ENCODE data around the gene NSF.
"Not testable (repeated sequence)": the region's sequence is repeated elsewhere in the genome, so short reads cannot be mapped to it uniquely, and the experiment has no call there.

NSF gene

GRCh38 chr17:46757588-46757987 is 167.1 kb downstream of the NSF start:
- DNase-seq, result not testable (repeated sequence)

- no peak for DNase-seq
Observed at GRCh38 chr17:46758614-46759013, 168.1 kb downstream of the NSF start.

DNA sequence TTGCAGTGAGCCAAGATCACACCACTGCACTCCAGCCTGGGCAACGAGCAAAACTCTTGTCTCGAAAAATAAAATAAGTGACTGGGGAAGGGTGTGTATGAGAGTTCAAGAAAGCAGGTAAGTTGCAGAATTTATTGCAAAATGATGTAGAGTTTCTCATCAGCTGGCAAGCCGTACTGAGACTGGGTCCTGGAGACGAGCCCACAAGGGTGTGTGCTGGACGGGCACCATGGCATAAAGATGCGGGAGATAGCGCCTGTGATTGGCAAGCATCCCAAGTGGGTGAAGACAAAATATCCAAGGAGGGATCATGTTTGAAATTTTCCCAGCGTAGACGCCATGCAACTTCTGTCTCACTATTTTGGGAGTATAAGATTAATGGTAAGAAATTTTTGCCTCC is 168.7 kb downstream of the NSF start:
- DNase-seq, result no peak

- DNase-seq, result no peak
Observed at GRCh38 chr17:46763416-46763815, 172.9 kb downstream of the NSF start.

DNA sequence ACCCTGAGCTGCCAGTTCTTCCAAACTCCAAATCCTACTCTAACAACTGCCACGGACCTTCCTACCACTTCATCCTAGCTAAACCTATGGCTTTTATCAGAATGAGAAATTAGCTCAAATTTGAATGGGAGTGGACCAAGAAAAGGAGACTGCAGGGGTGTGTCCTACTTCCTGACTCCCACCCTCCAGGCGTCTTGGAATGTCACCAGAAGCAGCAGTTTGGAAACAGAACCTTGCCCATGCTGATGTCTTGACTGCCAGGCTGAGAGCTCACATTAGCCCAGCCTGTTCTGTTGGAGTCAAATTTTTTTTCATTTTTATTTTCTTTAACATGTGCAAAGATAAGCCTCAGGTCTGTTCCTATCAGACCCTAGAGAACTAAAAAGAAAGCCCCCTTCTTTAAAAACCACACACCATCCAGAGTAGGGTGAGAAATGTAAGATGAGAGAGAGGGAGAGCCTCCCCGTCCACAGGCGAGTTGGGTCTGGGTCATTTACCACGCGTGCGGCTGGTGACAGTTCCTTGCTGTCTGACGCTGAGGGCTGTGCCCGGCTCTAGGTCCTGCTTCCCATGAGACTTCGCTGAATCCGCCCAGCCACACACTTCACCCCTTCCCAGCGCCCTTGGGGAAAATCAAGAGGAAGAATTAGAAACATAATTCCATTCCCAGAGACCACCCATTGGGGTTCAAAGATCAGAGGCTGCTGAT is 173.7 kb downstream of the NSF start:
- DNase-seq, result no peak

DNA sequence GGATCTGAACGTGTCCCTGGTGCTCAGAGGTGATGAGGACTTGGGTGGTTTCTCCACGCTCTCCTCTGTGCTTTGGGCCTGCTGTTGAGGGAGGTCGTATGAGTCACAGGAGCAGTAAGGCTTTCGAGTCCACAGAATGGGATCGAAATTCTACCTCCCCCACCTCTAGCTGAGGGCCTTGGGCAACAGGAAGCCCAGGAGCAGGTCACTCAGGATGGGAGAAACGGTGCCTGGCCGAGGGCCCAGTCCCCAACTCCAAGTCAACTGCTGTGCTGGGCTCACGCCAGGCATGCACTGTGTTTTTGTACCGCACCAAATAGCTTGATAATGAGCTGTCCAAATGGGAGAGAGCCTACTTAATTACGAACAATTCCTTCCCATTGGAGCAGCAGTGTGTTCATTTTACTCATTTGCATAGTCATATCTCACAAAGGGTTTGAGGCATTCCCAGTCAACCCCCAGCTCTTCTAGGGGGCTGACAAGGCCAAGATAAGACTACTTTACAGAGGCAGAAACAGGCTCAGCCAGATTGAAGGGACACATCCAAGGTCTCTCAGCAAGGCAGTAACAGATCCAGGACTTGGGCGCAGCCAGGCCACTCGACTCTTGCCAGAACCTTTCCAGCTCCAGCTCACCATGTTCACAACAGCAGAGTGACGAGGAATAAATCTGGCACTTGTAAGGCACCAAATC is 174.4 kb downstream of the NSF start:
- DNase-seq, result no peak

- DNase-seq, result no peak
Observed at GRCh38 chr17:46765453-46765852, 175.0 kb downstream of the NSF start.

GRCh38 chr17:46766493-46767491 is 176.3 kb downstream of the NSF start:
- DNase-seq, result no peak

DNA sequence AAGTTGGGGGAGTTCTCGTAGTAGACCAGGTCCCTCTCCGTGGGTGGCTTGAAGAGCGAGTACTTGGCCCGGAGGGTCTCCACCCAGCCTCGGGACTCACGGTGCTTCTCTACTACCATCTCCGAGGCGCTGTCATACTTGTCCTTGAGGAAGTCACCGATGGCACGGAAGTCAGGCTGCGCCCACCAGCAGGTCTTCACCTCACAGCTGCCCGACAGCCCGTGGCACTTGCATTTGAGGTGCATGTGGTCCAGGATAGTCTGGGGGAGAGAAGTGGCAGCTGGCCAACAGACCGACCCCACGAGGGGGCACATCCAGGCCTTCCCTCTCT is 178.0 kb downstream of the NSF start:
- DNase-seq, result no peak

DNA sequence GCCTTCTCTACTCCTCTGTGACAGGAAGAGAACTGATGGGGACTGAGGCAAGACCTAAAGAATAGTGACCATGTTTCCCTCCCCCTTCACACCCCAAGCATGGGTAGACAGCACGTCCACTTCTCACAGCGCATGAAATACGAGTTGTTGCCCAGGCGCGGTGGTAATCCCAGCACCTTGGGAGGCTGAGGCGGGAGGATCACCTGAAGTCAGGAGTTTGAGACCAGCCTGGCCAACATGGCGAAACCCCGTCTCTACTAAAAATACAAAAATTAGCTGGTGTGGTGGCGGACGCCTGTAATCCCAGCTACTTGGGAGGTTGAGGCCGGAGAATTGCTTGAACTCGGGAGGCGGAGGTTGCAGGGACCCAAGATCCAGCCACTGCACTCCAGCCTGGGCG is 178.4 kb downstream of the NSF start:
- DNase-seq, result not testable (repeated sequence)

- no peak for DNase-seq
Observed at GRCh38 chr17:46769531-46770438, 179.3 kb downstream of the NSF start.

DNA sequence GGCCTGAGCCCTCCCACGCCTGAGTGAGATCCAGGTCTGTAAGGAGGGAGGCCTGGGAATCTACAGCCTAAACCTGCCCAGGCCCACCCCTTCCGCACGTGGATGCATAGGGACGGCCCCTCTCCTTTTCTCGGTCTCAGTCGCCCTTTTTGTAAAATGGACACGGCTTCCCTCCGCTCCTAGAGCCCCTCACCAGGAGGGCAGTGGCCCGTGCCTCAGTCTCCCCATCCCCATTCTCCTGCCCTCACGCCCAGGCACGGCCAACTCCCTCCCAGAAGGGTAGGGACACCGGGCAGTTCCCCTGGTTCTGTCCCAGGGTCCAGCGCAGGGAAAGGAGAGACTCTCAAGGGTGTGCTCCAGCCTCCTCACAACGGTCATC is 180.0 kb downstream of the NSF start:
- DNase-seq, result no peak

- DNase-seq, result no peak
Observed at GRCh38 chr17:46770818-46771560, 180.5 kb downstream of the NSF start.

DNA sequence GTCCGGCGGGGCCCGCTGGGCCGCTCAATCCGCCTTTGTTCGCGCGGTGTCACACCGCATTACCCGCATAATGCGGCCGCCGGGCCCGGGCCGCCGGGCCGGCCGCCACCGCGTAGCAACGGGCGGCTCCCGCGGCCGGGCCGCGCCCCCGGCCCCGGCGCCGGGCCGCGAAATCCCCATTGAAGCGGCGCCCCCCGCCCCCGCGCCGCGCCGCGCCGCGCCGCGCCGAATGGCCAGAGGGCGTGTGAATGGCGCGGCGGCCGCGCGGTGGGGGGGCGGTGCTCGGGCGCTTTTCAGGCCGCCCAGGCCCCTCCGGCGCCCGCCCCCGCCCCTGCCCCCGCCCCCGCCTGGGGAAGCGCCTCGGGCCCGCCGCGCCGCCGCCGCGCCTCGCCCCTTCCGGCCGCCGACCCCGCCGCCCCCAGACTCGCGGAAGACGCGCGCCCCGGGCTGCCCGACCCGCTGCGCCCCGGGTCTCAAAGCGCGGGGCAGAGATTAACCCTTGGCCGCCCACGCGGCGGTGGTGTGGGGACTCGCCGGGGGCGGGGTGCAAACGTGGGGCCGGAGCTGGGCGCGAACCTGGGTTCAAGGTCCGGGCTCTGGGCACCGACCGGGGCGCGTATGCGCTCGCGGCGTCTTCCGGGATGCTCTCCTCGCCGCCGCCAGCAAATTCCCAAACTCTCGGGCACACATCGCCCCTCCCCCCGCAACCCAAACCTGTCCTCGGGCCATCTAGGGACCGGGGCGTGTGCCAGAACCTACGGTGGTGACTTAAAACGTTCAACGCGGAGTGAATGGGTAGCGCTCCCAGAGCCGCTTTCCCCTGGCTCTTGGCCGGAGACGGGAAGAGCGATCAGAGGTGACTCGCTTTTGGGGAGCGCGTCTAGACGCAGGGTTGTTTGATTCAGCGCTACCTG is 181.3 kb downstream of the NSF start:
- no peak for DNase-seq

- DNase-seq, result no peak
Observed at GRCh38 chr17:46772475-46773220, 182.2 kb downstream of the NSF start.

GRCh38 chr17:46773221-46773605 is 182.7 kb downstream of the NSF start:
- no peak for DNase-seq

DNA sequence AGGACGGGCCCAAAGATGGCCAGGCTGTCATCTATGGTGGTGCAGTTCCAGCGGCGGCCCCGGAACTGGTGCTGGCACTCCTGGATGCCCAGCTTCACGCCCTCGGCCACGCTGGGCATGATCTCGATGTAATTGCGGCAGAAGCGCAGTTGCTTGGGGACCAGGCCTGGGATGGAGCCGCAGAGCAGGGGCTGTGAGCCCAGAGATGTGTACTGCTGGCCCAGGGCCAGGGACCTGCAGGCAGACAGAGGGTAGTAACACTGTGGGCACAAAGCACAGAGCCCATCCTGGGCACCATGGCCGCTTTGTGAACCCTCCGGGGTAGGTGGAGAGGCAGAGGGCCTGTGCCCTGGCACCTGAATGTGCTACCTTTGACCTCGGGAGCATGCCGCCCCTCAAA is 183.2 kb downstream of the NSF start:
- no peak for DNase-seq

GRCh38 chr17:46774108-46774737 is 183.8 kb downstream of the NSF start:
- DNase-seq, result no peak

- no peak for DNase-seq
Observed at GRCh38 chr17:46776298-46777005, 186.0 kb downstream of the NSF start.

Measured in effector CD4-positive, alpha-beta T cell (primary cell).